ENCODE results near the gene TECPR1.

DNA sequence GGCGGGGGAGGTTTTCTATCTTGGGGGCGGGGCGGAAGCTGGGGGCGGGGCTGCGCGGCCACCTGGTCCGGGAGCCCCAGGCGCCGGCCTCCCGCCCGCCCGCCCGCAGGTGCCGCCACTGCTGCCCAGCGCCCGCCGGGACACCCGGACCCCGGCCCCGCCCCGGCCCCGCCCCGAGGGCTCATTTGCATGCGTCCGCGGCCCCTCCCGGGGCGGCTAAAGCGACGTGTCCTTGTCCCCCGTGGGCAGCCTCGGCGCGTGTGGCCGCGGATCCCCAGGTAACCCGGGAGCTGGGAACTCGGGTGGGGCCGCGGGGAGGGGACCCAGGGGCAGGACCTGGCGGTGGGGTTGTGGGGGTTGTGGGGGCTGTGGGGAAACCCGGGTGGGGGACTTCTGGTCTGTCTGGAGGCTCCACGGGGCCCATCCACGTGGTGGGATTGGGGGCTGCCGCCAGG, 40.8 kb downstream of the TECPR1 start, which contains the start of gene BHLHA15:
- TF ChIP-seq, protein P1, sequence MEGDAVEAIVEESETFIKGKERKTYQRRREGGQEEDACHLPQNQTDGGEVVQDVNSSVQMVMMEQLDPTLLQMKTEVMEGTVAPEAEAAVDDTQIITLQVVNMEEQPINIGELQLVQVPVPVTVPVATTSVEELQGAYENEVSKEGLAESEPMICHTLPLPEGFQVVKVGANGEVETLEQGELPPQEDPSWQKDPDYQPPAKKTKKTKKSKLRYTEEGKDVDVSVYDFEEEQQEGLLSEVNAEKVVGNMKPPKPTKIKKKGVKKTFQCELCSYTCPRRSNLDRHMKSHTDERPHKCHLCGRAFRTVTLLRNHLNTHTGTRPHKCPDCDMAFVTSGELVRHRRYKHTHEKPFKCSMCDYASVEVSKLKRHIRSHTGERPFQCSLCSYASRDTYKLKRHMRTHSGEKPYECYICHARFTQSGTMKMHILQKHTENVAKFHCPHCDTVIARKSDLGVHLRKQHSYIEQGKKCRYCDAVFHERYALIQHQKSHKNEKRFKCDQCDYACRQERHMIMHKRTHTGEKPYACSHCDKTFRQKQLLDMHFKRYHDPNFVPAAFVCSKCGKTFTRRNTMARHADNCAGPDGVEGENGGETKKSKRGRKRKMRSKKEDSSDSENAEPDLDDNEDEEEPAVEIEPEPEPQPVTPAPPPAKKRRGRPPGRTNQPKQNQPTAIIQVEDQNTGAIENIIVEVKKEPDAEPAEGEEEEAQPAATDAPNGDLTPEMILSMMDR (IDR thresholded peaks at IDR 0.05), result no peak
- TF ChIP-seq EZH2 (IDR thresholded peaks at IDR 0.05; ENCODE audit: borderline replicate concordance, insufficient read depth, low read depth, low read length, poor library complexity, severe bottlenecking), result no peak

All from B cell (primary cell).